HG03135 (cell line): ENCODE data around the gene FGF18.

Experiments
- ATAC-seq: cut with Tn5 transposase; IDR thresholded peaks from one replicate; pipeline ENCODE4 v1.9.1; 2021; ENCODE audit warnings: mild to moderate bottlenecking, moderate library complexity; ENCODE audit not compliant: unreplicated experiment

Gene FGF18

DNA sequence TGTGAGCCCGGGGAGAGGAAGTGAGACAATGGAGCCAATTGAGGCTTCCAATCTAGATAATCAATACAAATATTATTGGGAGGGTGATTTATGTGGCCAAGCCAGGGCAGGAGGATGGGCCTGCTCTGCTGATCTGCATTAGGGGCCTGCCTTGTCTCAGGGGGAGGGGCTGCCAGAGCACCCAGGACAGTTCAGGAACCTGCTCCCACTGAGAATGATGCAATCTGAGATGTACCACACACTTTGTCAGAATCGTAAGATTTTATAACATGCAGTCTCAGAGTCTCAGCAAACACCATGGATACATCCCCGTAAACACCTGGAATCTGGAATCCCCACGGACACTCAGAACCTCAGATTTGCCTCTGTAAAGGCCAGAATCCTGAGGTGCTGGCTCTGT, 19.3 kb downstream of the FGF18 start:
- no peak for ATAC-seq

- ATAC-seq, result no peak
Observed at GRCh38 chr5:171441246-171441791, 21.9 kb downstream of the FGF18 start.

DNA sequence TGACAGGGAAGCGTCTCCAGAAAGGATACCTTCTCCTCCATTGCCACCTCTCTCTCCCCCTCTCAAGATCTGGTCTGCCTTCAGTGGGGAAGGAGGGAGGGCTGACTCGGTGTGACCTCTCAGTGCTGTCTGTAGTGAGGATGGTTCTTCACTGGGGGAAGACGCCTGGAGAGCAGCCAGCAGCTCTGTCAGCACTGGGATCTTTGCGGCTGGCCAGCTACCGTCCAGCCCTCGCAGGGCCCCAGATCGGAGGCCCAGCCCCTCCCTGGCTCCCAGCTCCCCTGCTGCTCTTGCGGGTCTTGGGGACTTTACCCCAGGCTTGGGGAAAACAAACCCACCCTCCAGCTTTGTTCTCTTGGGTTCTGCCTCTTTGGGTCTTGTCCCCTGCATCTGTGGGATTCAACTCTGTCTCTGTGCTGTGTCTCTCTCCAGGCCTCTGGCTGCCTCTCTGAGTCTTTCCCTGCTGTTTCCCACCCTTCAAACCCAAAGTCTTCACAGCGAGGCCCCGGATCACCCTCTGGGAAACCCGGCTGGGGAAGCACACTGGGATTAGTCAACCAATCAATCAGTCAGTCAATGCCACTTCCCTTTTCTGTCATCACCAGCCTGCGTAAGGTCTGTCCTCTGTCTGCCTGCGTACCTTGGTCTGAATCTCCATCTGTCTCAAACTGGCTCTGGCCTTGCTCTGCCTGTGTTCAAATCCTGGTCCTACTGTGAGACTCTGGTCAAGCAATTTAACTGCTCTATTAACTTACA, 23.0 kb downstream of the FGF18 start:
- ATAC-seq, result no peak

GRCh38 chr5:171444582-171444981, 25.1 kb downstream of the FGF18 start:
- ATAC-seq, result no peak

DNA sequence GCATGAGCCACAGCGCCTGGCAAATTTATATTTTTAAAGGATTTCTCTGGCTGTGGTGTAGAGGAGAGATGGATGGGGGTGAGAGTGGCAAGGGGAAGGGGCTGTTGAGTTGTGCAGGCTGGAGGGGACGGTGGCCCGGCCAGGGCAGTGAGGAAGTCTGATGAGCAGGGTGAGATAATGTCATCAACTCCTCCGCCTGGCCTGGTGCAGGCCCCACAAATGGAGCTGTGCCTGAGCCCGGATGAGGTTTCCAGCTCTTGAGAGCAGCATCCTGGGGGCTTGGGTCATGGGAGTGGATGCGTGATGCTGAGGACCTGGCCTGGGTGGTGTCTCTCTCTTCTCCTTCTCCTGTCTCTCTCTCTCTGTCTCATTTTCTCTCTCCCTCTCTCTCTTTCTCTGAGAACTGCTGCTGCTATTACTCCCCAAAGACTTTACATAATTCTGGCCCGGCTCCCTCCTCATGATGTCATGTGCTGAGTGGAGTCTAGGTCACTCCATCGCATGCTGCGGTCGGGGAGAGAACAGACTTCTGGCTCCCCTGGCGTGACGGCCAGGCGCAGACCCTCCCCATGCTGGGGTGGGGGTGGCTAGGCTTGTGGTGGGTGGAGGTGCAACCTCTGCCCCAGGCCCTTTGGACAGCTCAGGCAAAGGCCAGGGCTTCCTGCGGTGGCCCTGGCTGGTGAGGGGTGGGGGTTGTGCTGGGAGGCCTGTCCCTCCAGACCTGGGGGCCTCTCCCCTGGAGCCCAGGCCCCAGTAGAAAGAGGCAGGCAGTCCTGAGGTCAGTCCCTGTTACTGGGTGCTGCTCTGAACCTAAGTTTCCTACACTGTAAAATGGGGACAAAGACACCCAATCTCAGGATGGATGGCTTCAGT, 26.4 kb downstream of the FGF18 start:
- no peak for ATAC-seq

- ATAC-seq, result no peak
Observed at GRCh38 chr5:171447226-171447625, 27.8 kb downstream of the FGF18 start.

DNA sequence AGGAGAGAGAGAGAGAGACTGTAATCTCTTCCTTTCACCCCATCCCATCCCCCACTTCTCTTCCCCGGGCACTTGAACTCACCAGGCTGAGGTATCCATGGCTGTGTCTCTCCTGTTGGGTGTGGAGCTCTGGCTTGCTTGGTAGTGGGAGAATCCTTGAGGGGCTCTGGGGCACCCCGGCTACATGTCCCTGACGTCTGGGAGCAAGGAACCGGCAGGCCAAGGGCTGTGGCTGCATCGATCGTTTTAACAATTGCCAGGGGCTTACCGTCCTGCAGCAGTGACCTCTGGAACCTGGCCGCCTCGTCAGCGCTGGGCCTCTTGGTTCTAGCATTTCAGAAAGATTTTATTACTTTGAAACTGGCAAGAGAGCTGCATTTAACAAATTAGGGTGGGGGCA, 30.0 kb downstream of the FGF18 start:
- no peak for ATAC-seq

DNA sequence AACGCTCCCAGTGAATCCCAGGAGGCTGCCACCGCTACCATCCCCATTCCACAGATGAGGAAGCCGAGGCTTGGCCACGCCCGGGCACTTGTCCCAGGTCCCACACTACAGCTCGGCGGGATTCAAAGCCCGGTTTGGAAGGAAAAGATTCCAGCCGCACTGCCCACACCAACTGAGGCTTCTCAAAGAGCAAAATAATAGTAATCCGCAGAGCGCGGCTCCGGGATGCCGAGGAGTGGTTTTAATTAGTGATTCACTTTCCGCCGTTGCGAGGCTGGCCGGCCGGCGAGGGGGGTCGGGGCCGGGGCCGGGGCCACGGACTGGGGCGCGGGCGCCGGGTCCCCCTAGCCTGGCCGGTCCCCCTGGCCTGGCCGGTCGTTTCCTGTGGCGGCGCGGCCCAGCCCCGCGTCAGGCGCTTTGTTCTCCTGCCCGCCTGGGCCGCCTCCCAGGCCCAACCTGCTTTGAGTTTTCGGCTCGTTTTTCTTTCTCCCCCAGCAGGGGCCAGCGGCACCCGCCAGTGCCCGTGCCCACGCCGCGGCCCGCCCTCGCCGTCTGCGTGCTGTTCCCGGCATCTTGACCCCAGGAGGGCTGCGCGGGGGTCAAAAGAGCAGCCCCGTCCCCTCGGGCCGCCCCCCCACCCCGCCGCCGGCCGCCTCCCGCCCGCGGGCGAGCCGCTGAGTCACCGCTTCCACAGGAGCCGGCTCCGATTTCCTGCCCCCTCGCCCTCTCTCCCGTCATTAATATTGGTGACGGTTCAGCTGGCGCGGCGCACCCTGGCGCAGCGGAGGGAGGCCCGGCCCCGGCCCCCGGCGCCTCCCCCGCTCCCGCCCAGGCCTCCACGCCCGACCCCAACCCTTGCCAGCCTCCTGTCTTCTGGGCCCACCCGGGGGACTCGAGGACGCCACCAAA, 31.2 kb downstream of the FGF18 start:
- no peak for ATAC-seq

GRCh38 chr5:171451421-171451820, 32.0 kb downstream of the FGF18 start:
- ATAC-seq, result no peak

DNA sequence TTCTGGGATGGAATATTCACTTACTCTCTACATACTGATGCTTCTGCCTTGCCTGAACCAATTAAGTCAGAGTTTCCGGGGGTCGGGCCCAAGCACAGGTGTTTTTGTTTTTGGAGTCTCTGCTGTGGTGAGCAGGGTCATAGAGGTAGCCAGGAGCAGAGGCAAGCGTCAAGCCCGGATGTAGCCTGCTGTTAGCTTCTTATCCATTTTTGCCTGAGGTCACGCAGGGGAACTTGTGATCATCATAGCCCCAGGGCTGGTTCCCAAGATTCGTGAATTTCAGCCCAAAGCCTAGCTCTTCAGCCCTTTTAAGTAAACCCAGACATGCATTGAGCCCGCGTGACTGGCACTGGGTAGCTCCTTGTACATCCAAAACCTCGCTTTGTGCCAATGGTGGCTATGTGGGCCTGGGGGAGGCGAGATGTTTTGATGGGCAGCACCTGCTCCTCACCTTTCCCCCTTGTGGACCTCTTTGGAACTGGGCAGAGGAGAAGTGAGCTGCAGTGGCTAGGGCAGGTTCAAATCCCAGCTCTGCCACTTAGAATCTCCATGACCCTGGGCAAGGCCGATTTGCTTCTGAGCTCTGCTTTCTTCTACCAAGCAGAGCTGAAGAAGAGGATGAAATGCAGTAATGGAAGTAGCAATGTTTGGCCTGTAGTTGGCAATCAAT, 33.7 kb downstream of the FGF18 start:
- ATAC-seq, result no peak

GRCh38 chr5:171453988-171454387, 34.5 kb downstream of the FGF18 start:
- ATAC-seq, result no peak

GRCh38 chr5:171454549-171454948, 35.1 kb downstream of the FGF18 start:
- ATAC-seq, result no peak

- no peak for ATAC-seq
Observed at GRCh38 chr5:171455522-171455921, 36.1 kb downstream of the FGF18 start.

- ATAC-seq, result no peak
Observed at GRCh38 chr5:171457208-171457981, 37.9 kb downstream of the FGF18 start.

DNA sequence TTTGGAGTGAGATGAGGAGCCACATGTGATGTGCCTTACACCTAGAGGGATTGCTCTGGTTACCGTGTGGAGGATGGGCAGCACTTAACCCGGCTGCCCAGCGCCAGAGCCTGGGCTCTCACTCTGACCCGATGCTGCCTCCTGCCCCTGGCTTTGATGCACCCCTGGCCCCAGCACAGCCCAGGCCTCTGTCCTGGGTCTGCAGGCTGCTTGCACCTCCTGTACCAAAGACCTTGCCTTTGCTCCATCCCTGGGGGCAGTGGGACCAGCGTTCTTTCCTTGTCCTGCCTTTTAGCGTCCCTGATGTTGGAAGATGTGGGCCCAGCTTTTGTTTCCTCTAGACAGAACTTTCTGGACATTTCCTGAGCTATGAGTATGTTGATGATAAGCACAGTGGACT, 40.4 kb downstream of the FGF18 start:
- no peak for ATAC-seq

GRCh38 chr5:171462136-171462927, 42.9 kb downstream of the FGF18 start:
- ATAC-seq, result no peak

- ATAC-seq, result no peak
Observed at GRCh38 chr5:171462928-171463861, 43.7 kb downstream of the FGF18 start.

DNA sequence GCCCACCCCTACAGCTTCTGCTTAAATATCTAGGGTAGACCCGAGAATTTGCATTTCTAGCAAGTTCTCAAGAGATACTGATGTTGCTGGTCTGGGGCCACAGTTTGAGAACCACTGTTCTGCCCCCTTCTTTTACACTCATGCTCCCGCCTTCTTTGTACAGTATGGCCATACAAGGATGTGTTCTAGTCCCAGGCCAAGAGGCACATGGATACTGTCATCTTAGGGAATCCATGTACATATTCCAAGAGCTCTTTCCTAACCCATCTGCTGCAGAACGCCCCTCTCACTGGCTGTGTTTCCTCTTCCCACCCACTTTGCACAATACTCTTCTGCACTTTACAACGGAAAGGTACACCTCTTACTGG, 44.4 kb downstream of the FGF18 start:
- ATAC-seq, result no peak
